ENCODE results near the gene NUP133. TPM values are rescaled to one million over a fixed set of nuclear protein-coding genes. Genes with fewer than 3 reads are reported as not detected.

The NUP133 gene
- total and polyA plus RNA-seq, 2 donors (not counting 3 experiments of a cell fraction or from before 2014, with no cell fraction given) = 13.4 to 43.2 TPM

DNA sequence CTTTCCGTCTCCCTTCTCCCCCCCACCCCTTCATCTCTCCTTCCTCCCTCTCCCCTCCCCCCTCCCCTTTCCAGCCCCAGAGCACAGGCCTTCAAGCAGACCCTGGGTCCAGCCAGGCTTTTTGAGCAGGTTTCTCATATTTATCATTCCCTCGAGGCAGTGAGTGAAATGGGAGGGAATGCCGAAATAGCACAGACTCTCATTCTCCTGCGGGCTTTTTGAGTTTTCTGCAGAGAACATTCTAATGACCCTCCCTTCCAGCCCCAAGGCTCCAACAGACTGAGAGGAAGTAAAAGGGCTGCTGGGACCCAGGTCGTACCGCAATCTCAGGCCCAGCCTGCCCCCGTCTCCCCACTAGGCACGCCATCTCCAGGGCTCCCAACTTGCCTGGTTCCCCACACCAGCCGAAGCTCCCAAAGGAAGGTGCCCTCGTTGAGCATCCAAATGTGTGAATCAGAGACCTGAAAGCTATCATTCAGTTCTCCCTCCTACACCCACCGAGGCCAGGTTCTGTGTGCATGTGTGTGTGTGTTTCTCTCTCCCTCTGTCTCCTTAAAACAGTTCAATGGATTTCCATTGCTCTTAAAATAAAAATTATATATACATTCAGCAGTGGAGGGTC is 96.6 kb downstream of the NUP133 start:
- no TSS peak for BruUV-seq (replicated peaks)
- Histone ChIP-seq H3K79me2 (ENCODE audit: control insufficient read depth, insufficient read depth, low read length) (no peaks in the 10 kb centered on the region), H2AFZ (ENCODE audit: low read depth, low read length) (no peak overlapping the region), H3K4me2 (ENCODE audit: insufficient read depth, low read length) (no peak overlapping the region), H3K9me3 (replicated peaks; ENCODE audit: control insufficient read depth, insufficient read depth, low read length) (no peaks in the 10 kb centered on the region), H3K4me3 (replicated peaks in 1 of 3; ENCODE audit: insufficient read depth in 1 of 3, low read depth in 1 of 3, low read length in 3 of 3) (no peak overlapping the region), H3K27ac (ENCODE audit: insufficient read depth, low read depth, low read length) (no peak overlapping the region), H3K36me3 (ENCODE audit: control insufficient read depth in 2 of 2, extremely low read depth in 1 of 2, insufficient read depth in 2 of 2, low read length in 2 of 2) (no peaks in the 10 kb centered on the region), H3K9ac (replicated peaks; ENCODE audit: extremely low read depth, insufficient read depth, low read length) (no peak overlapping the region), H3K4me1 (ENCODE audit: control insufficient read depth, extremely low read depth, insufficient read depth, low read length) (no peaks in the 10 kb centered on the region), H4K20me1 (replicated peaks; ENCODE audit: control insufficient read depth, extremely low read depth, insufficient read depth, low read length) (no peaks in the 10 kb centered on the region), H3K27me3 (ENCODE audit: control insufficient read depth in 2 of 2, insufficient read depth in 2 of 2, low read length in 2 of 2) (peaks cover 31 to 35% of the 10 kb centered on the region in 2 experiments), H3K9me1 (replicated peaks; ENCODE audit: control insufficient read depth, extremely low read depth, insufficient read depth, low read length) (no peaks in the 10 kb centered on the region)
- TF ChIP-seq JUN (IDR thresholded peaks at IDR 0.05; ENCODE audit: borderline replicate concordance, insufficient read depth, insufficient read length, low read depth) = no peak
- TF ChIP-seq FOS (IDR thresholded peaks at IDR 0.05; ENCODE audit: borderline replicate concordance, insufficient read depth, low read length) = no peak
- no peak for TF ChIP-seq POLR2A (IDR thresholded peaks at IDR 0.05; ENCODE audit: low read depth, low read length)
- no peak for TF ChIP-seq POLR2AphosphoS5 (IDR thresholded peaks at IDR 0.05; ENCODE audit: insufficient read depth, low read depth, low read length)
- no peak for TF ChIP-seq EZH2 (IDR thresholded peaks at IDR 0.05; ENCODE audit: borderline replicate concordance, low read depth, low read length, severe bottlenecking)
- no peak for TF ChIP-seq MYC (IDR thresholded peaks at IDR 0.05; ENCODE audit: low read depth, low read length)
- TF ChIP-seq GATA2 (IDR thresholded peaks at IDR 0.05; ENCODE audit: insufficient read depth, insufficient read length, low read depth, low read length) = no peak
- TF ChIP-seq, protein P1, sequence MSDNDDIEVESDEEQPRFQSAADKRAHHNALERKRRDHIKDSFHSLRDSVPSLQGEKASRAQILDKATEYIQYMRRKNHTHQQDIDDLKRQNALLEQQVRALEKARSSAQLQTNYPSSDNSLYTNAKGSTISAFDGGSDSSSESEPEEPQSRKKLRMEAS (IDR thresholded peaks at IDR 0.05; ENCODE audit: insufficient read depth, insufficient read length) = no peak
- TF ChIP-seq, protein P2, sequence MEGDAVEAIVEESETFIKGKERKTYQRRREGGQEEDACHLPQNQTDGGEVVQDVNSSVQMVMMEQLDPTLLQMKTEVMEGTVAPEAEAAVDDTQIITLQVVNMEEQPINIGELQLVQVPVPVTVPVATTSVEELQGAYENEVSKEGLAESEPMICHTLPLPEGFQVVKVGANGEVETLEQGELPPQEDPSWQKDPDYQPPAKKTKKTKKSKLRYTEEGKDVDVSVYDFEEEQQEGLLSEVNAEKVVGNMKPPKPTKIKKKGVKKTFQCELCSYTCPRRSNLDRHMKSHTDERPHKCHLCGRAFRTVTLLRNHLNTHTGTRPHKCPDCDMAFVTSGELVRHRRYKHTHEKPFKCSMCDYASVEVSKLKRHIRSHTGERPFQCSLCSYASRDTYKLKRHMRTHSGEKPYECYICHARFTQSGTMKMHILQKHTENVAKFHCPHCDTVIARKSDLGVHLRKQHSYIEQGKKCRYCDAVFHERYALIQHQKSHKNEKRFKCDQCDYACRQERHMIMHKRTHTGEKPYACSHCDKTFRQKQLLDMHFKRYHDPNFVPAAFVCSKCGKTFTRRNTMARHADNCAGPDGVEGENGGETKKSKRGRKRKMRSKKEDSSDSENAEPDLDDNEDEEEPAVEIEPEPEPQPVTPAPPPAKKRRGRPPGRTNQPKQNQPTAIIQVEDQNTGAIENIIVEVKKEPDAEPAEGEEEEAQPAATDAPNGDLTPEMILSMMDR (IDR thresholded peaks at IDR 0.05; ENCODE audit: extremely low read depth in 1 of 2, insufficient read depth in 1 of 2, low read depth in 1 of 2, low read length in 2 of 2) = no peak
- dilution Hi-C loops (cut with MboI; ENCODE audit: extremely low pct_ligation_motif_present, low sequenced_read_pairs) (no loop called here), intact Hi-C loops (cut with micrococcal nuclease) (no loop called here)
- ChIA-PET CTCF (no interaction called here), POLR2A (no interaction called here)
- FAIRE-seq = no peak
- no peak for DNase-seq (ENCODE audit: low read depth, low spot score)

All from endothelial cell of umbilical vein (primary cell).